ENCODE measurements around the gene ZNF367.

ZNF367 gene

DNA sequence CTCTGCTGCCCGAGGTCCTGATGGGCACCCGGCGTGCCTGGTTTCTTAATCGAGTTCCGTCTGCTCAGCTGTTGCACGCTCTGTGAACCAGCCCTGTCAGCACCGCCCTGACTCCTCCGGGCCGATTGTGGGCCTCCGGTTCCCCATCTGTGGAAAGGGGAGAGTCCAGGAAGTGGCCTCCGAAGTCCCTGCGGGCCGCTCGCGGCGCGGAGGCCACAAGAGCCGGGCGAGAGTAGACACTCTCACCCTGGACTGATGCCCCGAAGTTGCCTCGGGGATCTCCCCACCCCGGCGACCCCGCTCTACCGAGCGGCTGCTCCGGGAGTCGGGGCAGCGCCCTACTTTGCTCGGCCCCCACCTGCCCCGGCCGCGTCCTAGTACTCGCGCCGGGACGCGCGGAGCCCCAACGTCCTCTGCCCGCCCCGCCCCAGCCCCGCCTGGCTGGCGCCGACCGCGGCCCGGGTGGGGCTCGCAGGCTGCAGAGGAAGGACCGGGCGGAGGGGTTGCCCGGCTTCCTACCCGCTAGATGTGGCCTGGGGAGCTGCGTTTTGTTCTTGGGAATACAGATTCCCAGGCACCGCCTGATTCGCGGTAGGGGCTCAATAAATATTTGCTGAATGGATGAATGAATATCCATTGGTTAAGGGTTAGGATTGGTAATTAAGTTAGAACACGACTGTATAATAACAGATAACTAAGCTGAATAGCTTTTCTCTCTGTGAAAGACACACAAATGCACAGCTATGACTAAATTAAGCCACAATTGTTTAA lies 935 bp upstream of the ZNF367 start:
- H3K4me3 ChIP-seq (ENCODE audit: low read depth, low read length, poor library complexity, severe bottlenecking): peak overlapping the region; percentile 95
- peak overlapping the region; percentile 71 for H3K9ac ChIP-seq (ENCODE audit: low read length)
- peak overlapping the region; percentile 69 for H3K4me2 ChIP-seq (ENCODE audit: low read length)
- H3K9me2 ChIP-seq (ENCODE audit: low read depth, low read length): no peaks in the 10 kb centered on the region
- peak overlapping the region; percentile 4; the same call in 1 of the 2 replicates for H2AFZ ChIP-seq (ENCODE audit: low read length)
- H3K79me2 ChIP-seq (ENCODE audit: insufficient read depth, low read length): peaks cover 29% of the 10 kb centered on the region
- peak overlapping the region; percentile 85 for H3K27ac ChIP-seq (ENCODE audit: low read depth, low read length, poor library complexity, severe bottlenecking)
- peaks cover 14% of the 10 kb centered on the region for H3K36me3 ChIP-seq (ENCODE audit: insufficient read depth, low read length)
- H3K9me3 ChIP-seq (ENCODE audit: low read length): no peaks in the 10 kb centered on the region
- TF ChIP-seq EZH2 (IDR thresholded peaks at IDR 0.05; ENCODE audit: borderline replicate concordance, low read length): no peak
- TF ChIP-seq, protein P1, sequence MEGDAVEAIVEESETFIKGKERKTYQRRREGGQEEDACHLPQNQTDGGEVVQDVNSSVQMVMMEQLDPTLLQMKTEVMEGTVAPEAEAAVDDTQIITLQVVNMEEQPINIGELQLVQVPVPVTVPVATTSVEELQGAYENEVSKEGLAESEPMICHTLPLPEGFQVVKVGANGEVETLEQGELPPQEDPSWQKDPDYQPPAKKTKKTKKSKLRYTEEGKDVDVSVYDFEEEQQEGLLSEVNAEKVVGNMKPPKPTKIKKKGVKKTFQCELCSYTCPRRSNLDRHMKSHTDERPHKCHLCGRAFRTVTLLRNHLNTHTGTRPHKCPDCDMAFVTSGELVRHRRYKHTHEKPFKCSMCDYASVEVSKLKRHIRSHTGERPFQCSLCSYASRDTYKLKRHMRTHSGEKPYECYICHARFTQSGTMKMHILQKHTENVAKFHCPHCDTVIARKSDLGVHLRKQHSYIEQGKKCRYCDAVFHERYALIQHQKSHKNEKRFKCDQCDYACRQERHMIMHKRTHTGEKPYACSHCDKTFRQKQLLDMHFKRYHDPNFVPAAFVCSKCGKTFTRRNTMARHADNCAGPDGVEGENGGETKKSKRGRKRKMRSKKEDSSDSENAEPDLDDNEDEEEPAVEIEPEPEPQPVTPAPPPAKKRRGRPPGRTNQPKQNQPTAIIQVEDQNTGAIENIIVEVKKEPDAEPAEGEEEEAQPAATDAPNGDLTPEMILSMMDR (IDR thresholded peaks at IDR 0.05; ENCODE audit: low read length): no peak
- peaks cover 1% of the 10 kb centered on the region; the same call in 1 of the 2 replicates for H3F3A ChIP-seq (ENCODE audit: insufficient read depth, low read length)
- no peaks in the 10 kb centered on the region for H3K27me3 ChIP-seq (ENCODE audit: insufficient read depth, low read length)
- peaks cover 42% of the 10 kb centered on the region for H3K4me1 ChIP-seq (ENCODE audit: insufficient read depth, low read length, severe bottlenecking)
- no peaks in the 10 kb centered on the region for H4K20me1 ChIP-seq (ENCODE audit: insufficient read depth, low read length)

DNA sequence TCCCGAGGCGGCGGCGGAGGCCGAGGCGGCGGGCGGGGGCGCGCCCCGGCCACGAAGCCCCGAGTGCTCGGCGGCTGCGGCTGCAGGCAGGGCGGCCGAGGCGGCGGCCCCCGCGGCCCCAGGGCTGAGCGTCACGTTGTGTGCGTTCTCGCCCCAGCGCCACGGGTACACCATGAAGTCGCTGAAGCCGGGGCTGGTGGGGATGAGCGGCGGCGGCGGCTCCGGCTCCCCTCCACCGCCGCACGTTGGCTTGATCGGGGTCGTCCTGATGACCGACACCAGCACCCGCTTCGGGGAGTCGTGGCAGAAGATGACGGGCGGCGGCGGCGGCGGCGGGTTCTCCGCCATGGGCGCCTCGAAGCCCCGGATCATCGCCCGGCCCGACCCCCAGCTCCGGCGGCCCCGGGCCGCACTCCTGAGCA lies 498 bp downstream of the ZNF367 start:
- Histone ChIP-seq H3K9ac (ENCODE audit: low read length) (peak overlapping the region; percentile 99), H3K4me3 (ENCODE audit: low read depth, low read length, poor library complexity, severe bottlenecking) (peak overlapping the region; percentile 95), H3K79me2 (ENCODE audit: insufficient read depth, low read length) (peaks cover 42% of the 10 kb centered on the region), H4K20me1 (ENCODE audit: insufficient read depth, low read length) (no peaks in the 10 kb centered on the region), H3K4me1 (ENCODE audit: insufficient read depth, low read length, severe bottlenecking) (peaks cover 57% of the 10 kb centered on the region), H3K9me2 (ENCODE audit: low read depth, low read length) (no peaks in the 10 kb centered on the region), H3K27me3 (ENCODE audit: insufficient read depth, low read length) (no peaks in the 10 kb centered on the region), H3K4me2 (ENCODE audit: low read length) (peak overlapping the region; percentile 81), H3K9me3 (ENCODE audit: low read length) (no peaks in the 10 kb centered on the region), H3F3A (ENCODE audit: insufficient read depth, low read length) (peaks cover 4% of the 10 kb centered on the region; the same call in 1 of the 2 replicates), H3K36me3 (ENCODE audit: insufficient read depth, low read length) (peaks cover 14% of the 10 kb centered on the region), H3K27ac (ENCODE audit: low read depth, low read length, poor library complexity, severe bottlenecking) (peak overlapping the region; percentile 94), H2AFZ (ENCODE audit: low read length) (no peak overlapping the region)
- TF ChIP-seq, protein P1 (IDR thresholded peaks at IDR 0.05; ENCODE audit: low read length): no peak
- TF ChIP-seq EZH2 (IDR thresholded peaks at IDR 0.05; ENCODE audit: borderline replicate concordance, low read length): no peak

DNA sequence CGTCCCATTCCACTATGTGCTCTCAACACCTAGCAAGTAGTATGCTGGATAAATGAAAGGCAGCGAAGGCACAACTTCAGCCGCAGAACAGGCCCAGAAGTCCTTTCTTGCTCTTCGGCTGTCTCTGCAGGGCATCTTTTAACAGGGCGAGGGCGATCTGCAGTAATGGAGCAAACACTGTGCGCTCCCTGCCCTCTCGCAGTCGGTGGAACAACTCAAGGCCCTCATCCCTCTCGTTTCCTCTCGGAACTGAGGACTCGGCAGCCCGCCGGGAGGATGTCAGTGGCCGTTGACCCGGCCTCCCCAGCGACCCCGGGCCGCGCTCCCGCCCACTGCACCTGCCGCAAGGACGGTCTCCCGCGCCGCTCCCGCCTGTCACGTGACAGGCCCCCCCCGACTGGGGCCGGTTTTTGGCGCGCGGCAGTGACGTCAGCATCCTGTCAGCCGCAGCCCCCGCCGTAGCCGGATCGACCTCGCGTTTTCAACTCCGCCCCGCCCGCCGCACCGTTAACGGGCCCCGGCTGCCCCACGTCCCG lies 1.1 kb downstream of the ZNF367 start:
- no peak for TF ChIP-seq EZH2 (IDR thresholded peaks at IDR 0.05; ENCODE audit: borderline replicate concordance, low read length)
- TF ChIP-seq, protein P1 (IDR thresholded peaks at IDR 0.05; ENCODE audit: low read length): no peak
- H2AFZ ChIP-seq (ENCODE audit: low read length): no peak overlapping the region
- H4K20me1 ChIP-seq (ENCODE audit: insufficient read depth, low read length): no peaks in the 10 kb centered on the region
- peaks cover 62% of the 10 kb centered on the region for H3K4me1 ChIP-seq (ENCODE audit: insufficient read depth, low read length, severe bottlenecking)
- H3K4me2 ChIP-seq (ENCODE audit: low read length): peak overlapping the region; percentile 97
- H3K27ac ChIP-seq (ENCODE audit: low read depth, low read length, poor library complexity, severe bottlenecking): peak overlapping the region; percentile 87
- H3K9me2 ChIP-seq (ENCODE audit: low read depth, low read length): no peaks in the 10 kb centered on the region
- peaks cover 4% of the 10 kb centered on the region; the same call in 1 of the 2 replicates for H3F3A ChIP-seq (ENCODE audit: insufficient read depth, low read length)
- peak overlapping the region; percentile 99 for H3K9ac ChIP-seq (ENCODE audit: low read length)
- peaks cover 48% of the 10 kb centered on the region for H3K79me2 ChIP-seq (ENCODE audit: insufficient read depth, low read length)
- no peaks in the 10 kb centered on the region for H3K27me3 ChIP-seq (ENCODE audit: insufficient read depth, low read length)
- peaks cover 14% of the 10 kb centered on the region for H3K36me3 ChIP-seq (ENCODE audit: insufficient read depth, low read length)
- peak overlapping the region; percentile 95 for H3K4me3 ChIP-seq (ENCODE audit: low read depth, low read length, poor library complexity, severe bottlenecking)
- H3K9me3 ChIP-seq (ENCODE audit: low read length): no peaks in the 10 kb centered on the region

All from OCI-LY1 (cell line).